NCI-H82 treated with DMSO at 0.1 percent for 48 hours (cell line): ENCODE data around the gene CD180.
"Not testable (repeated sequence)": the region's sequence is repeated elsewhere in the genome, so short reads cannot be mapped to it uniquely, and the experiment has no call there.

Experiments
- DNase-seq: peaks from one replicate; lab custom pipeline; 2025; ENCODE audit not compliant: unreplicated experiment; lab: John Stamatoyannopoulos, UW

The CD180 gene

DNA sequence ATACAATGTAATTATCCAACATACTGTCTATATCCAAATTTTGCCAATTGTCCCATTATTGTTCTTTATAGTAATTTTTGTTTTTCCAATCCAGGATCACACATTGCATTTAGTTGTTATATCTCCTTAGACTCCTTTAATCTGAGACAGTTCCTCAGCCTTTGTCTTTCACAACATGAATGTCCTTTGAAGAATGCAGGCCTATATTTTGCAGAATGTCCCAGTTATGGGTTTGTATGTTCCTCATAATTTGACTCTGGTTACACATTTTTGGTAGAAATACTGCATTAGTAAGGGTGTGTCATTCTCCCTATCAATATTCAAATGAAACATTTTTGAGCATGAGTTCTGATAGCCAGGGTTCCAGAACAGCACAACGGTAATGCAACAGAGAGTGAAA lies 6.7 kb downstream of the CD180 start:
- DNase-seq = no peak

DNA sequence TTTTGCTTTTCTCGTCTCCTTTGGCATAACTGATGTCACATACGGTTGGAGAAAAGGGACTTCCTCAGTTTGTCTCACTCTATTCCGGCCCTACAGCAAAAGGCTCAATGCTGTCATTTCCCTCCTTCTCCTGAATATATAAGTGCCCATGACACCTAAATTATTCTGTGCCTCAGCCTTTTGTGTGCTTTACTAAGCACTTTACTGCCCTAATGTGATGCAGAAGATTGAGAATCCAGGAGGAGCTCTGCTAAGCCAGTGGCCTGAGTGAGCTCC lies 7.6 kb downstream of the CD180 start:
- no peak for DNase-seq

DNA sequence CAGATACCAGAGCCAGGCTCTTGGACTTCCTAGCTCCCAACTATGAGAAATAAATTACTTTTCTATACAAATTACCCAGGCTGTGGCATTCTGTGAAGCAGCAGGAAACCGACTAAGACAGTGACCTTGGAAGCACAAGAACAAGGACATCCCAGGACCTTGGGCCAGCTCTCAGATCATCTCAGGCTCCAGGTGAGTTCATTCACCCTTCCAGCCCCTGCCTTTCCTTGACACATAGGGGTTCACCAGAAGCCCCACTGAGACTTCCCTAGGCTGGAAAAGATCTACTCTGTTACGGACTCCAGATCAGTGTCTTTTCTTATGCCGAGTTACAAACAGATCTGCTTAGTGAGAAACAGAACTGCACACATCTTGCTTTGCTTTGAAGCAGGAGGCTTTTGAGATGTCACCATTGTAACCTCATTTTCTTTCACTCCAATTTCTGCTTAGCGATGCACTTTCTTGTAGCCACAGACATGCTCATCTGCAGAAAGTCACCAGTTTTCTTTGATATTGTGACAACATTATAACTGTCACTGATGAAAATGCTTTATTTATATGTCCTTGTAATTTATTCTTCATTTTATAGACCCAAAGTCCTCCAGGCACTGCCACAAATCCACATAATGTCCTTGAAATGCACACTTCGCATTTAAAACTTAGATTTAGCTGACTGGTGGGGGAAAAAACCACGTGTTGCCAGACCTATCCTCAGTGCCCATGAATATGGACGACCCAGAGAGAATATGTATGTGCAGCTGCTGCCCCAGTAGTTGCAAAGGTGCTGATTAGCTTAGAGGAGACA lies 8.1 kb downstream of the CD180 start:
- no peak for DNase-seq

DNA sequence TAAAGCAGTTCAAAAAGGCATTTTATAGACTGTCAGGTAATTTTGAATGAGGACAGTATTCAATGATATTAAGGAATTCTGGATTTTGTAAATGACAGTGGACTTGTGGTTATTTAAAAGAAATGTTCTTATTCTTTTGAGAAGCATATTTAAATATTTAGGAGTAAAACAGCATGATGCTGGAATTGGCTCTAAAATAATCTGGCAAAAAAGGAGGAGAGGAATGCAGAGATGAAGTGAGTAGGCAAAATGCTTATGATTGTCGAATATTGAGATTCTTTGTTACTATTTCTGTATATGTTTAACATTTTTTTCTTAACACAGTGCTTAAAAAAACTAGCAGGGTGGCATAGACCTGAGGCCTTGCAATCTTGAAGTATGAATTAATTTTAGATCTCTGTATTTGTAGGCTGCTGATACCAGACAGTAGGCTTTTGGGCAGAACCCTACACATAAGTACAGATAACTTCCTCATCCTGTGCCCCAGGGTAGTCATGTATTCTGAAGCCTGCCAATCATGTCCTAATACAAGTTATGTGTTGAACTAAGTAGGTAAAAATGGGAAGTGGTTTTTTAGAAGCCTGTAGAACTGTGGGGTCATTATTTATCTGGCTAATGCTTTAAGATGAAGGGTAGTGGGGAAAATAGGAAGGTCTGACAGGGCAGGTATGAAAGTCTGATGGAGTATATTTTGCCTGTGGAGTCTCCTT lies 9.4 kb downstream of the CD180 start:
- DNase-seq = no peak

DNA sequence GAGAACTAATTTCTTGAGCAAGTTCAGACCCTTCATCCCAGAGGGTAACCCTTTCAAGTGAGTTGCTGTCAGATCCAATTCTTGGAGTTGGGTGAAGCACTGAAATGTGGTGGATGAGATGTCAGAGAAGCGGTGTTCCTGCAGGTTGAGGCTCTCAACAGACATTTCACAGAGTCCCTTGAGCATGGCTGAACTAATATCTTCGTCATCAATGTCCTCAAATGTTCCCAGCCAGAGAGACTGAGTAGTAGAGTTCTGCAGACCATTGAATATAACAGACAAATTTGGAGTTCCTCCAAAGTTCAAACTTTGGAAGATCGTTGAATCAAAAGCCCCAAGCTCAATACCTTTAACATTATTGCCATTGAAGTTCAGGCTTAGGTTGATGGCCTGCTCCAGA lies 12.7 kb downstream of the CD180 start:
- DNase-seq = no peak

DNA sequence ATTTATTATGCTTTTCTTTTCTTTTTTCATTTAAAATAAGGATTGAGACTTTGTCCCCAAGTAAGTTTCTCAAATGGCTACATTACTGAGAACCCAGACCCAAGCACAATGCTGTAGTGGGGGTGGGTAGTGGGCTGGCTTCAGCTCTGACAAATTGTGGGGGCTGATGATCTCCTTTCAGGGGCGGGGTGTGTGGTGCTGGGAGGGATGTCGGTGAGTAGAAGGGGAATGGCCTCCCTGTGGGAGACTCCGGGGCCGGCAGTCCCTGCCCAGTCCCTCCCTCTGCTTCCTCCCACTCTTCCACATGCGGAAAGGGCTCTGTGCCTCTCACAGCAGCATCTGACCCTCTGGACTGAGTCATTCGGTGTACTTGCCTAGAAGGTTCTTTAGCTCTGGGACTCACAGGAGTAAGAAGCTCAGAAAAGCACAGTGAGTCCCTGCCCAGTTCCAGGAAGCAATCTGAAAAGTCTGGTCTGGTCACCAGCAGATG lies 14.3 kb downstream of the CD180 start:
- DNase-seq = no peak

DNA sequence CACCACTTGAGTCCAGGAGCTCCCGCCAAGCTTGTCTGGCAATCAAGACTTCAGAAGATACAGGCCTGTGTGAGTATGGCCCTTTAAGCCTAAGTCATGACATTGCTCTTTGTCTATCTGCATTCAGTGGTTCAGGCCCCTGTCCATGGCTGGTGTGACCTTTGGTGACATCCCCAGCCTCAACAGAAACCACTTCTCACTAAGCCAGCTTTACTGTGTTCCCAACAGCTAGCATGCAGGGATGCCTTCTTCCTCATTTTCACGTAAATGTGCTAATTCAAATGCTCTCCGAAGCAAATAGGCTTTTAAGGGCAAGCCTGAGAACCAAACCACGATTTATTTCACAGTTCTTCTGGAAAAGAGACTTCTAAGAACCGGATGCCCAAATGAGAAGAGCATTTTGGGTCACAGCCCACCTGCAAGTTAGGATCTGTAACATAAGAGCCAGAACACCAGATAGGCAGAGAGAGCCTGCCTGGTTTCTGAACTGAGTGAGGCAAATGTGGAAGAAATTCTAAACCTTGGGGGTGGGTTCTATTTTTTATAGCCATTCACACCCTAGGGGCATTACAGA lies 14.9 kb downstream of the CD180 start:
- DNase-seq = no peak

DNA sequence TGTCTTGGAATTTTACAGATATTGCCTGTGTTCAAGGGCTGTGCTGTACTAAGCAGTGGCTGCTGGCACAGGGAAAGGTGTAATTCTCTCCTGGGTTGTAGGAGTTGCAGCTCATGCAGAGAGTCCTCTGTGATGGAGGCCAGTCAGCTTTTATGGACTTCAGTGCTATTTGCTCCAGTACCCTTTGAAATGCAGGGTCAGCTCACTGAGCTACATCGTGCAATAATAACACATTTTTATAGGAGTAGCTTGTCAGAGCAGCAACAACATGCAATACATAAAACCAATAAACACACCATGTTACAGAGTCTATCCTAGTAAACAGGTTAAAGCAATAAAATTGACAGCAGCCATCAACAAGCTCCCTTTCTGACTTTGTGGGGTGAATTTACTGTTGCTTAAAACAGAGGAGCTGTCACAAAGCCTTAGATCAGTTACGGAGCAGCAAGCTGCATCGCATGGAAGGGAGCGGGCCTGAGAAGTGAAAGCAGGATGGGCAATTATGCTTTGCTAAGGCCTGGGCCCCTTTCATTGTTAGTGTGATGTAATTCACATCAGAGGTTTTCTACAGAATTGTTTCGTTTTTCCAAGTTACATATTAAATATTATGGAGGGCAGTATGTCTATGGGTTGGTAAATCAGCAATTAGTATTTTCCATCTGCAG lies 16.8 kb downstream of the CD180 start:
- DNase-seq = no peak

DNA sequence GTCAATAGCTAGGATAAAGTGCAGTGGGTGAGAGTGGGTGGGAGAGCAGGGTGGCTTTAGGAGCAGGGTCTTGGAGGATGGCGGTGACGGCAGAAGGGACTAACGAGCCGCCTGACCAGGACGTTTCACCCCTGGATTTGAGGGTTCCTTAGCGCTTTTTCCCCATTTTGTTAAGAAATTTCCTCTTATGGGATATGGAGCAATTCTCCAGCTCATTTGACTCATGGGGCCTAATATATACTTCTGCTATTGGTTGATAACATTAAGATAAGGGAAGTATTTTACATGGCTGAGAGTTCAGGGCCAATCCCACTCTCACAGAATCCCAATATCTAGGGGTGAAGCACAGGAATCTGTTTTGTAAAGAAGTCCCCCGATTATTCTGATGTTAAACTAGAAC lies 17.6 kb downstream of the CD180 start:
- no peak for DNase-seq

DNA sequence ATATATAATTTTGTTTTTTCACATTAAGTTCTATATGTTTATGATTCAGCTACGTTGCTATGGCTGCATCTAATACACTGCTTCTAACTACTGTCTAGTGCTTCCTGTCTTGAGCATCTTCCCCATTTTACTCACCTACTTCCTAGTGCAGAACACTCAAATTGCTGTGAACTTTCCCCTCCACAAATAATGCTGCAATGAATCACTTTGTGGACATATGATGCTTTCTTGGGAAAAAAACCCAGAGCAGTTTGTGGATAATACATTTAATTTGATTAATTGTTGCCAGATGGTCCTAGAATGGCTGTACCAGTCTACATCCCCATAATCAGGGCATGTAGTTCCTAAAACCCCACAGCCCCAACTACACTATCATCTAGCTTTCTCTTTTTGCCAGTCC lies 18.5 kb downstream of the CD180 start:
- no peak for DNase-seq

DNA sequence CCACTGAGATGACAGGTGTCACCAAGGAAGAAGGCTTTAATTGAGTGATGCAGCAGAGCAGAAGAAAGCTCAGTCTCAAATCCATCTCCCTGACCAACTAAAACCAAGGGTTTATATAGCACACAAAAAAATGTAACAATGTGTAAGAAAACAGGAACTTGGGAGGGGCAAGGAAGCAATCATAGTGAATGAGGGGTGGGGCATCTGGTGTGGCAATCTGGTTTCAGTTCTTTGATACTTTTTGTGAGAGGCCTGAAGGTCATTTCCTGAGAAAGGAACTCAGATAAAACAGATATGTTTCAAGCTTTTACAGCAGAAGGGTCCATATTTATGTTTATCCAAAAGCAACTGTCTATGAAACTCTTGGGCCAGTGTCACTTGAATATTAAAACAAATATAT lies 19.7 kb downstream of the CD180 start:
- DNase-seq = no peak

DNA sequence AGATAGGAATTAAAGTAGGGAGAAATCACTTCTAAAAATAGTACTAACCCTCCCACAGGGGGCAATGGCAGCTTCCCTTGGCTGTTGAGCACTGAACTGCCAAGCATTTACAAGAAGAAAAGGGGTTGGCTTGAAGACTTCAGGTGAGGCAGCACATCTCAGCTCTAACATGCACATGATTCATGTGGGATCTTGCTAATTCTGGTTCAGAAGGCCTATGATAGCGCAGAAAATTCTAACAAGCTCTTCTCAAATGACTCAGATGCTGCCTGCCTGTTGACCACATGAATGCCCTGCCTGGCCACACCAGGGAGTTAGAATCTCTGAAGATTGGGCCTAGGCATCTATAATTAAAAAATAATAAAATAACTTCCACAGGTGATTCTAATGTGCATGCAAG lies 22.6 kb downstream of the CD180 start:
- no peak for DNase-seq

DNA sequence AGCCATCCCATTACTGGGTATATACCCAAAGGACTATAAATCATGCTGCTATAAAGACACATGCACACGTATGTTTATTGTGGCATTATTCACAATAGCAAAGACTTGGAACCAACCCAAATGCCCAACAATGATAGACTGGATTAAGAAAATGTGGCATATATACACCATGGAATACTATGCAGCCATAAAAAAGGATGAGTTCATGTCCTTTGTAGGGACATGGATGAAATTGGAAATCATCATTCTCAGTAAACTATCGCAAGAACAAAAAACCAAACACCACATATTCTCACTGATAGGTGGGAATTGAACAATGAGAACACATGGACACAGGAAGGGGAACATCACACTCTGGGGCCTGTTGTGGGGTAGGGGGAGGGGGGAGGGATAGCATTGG lies 23.2 kb downstream of the CD180 start:
- DNase-seq = not testable (repeated sequence)

DNA sequence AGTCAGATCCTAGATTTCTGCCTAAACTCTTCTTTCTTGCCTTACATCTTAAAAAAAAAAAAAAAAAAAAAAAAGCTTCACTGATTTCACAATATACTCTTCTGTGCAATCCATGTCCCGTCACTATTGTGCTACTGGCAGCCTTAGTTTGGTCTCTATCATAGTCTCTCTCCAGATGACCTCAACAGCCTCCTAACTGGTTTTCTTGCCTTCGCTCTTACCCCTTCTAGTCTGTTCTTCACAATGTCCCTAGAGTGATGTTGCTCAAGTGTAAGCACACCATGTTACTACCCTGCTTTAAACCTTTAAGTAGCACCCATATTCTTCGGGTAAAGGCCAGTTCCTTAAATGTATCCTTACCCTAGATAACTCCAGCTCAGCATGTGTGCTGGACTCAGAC lies 25.8 kb downstream of the CD180 start:
- no peak for DNase-seq

DNA sequence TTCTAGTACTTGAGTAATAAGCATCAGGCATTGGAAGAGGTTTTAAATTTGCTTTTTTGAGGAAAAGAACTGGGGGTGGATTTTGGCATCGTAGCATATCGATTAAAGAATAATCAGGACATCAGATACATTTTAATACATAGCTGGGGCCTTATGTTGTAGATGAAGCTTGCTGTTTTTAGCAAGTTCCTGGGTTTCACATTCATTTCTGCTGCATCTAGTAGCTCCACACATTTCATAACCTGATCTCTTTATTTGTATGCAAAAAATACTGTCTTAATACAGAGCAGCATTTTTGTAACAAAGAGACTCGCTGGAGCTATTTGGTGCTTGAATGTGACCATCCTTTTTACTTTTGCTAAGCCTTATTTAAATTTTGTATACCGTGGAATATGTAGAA lies 28.5 kb downstream of the CD180 start:
- DNase-seq = no peak

DNA sequence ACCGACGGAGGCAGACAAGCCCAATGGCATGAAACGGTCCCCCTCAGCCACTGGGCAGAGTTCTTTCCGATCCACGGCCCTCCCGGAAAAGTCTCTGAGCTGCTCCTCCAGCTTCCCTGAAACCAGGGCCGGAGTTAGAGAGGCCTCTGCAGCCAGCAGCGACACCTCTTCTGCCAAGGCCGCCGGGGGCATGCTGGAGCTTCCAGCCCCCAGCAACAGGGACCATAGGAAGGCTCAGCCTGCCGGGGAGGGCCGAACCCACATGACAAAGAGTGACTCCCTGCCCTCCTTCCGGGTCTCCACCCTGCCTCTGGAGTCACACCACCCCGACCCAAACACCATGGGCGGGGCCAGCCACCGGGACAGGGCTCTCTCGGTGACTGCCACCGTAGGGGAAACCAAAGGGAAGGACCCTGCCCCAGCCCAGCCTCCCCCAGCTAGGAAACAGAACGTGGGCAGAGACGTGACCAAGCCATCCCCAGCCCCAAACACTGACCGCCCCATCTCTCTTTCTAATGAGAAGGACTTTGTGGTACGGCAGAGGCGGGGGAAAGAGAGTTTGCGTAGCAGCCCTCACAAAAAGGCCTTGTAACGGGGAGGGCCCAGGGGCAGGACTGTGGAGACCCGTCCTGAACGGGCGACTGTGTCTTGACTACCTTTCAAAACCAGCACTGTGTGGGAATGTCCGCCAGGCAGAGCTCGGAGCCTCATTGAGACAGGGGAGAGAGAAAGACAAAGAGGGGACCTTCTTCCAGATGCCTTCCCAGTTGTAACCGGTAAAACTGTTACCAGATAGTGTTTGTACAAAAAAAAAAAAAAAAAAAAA lies 29.9 kb downstream of the CD180 start:
- DNase-seq = no peak

DNA sequence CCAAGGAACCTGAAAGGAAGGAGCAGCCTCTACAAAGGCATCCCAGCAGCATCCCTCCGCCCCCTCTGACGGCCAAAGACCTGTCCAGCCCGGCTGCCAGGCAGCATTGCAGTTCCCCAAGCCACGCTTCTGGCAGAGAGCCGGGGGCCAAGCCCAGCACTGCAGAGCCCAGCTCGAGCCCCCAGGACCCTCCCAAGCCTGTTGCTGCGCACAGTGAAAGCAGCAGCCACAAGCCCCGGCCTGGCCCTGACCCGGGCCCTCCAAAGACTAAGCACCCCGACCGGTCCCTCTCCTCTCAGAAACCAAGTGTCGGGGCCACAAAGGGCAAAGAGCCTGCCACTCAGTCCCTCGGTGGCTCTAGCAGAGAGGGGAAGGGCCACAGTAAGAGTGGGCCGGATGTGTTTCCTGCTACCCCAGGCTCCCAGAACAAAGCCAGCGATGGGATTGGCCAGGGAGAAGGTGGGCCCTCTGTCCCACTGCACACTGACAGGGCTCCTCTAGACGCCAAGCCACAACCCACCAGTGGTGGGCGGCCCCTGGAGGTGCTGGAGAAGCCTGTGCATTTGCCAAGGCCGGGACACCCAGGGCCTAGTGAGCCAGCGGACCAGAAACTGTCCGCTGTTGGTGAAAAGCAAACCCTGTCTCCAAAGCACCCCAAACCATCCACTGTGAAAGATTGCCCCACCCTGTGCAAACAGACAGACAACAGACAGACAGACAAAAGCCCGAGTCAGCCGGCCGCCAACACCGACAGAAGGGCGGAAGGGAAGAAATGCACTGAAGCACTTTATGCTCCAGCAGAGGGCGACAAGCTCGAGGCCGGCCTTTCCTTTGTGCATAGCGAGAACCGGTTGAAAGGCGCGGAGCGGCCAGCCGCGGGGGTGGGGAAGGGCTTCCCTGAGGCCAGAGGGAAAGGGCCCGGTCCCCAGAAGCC lies 30.8 kb downstream of the CD180 start:
- no peak for DNase-seq

DNA sequence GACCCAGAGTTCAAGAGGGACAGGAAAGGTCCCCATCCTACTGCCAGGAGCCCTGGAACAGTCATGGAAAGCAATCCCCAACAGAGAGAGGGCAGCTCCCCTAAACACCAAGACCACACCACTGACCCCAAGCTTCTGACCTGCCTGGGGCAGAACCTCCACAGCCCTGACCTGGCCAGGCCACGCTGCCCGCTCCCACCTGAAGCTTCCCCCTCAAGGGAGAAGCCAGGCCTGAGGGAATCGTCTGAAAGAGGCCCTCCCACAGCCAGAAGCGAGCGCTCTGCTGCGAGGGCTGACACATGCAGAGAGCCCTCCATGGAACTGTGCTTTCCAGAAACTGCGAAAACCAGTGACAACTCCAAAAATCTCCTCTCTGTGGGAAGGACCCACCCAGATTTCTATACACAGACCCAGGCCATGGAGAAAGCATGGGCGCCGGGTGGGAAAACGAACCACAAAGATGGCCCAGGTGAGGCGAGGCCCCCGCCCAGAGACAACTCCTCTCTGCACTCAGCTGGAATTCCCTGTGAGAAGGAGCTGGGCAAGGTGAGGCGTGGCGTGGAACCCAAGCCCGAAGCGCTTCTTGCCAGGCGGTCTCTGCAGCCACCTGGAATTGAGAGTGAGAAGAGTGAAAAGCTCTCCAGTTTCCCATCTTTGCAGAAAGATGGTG lies 31.6 kb downstream of the CD180 start:
- DNase-seq = no peak

DNA sequence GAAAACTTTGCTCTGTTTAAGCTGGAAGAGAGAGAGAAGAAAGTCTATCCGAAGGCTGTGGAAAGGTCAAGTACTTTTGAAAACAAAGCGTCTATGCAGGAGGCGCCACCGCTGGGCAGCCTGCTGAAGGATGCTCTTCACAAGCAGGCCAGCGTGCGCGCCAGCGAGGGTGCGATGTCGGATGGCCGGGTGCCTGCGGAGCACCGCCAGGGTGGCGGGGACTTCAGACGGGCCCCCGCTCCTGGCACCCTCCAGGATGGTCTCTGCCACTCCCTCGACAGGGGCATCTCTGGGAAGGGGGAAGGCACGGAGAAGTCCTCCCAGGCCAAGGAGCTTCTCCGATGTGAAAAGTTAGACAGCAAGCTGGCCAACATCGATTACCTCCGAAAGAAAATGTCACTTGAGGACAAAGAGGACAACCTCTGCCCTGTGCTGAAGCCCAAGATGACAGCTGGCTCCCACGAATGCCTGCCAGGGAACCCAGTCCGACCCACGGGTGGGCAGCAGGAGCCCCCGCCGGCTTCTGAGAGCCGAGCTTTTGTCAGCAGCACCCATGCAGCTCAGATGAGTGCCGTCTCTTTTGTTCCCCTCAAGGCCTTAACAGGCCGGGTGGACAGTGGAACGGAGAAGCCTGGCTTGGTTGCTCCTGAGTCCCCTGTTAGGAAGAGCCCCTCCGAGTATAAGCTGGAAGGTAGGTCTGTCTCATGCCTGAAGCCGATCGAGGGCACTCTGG lies 32.6 kb downstream of the CD180 start:
- DNase-seq = no peak
